ENCODE data around the gene CRYZL1.
"Not testable (repeated sequence)": the region's sequence is repeated elsewhere in the genome, so short reads cannot be mapped to it uniquely, and the experiment has no call there.

CRYZL1 gene

DNA sequence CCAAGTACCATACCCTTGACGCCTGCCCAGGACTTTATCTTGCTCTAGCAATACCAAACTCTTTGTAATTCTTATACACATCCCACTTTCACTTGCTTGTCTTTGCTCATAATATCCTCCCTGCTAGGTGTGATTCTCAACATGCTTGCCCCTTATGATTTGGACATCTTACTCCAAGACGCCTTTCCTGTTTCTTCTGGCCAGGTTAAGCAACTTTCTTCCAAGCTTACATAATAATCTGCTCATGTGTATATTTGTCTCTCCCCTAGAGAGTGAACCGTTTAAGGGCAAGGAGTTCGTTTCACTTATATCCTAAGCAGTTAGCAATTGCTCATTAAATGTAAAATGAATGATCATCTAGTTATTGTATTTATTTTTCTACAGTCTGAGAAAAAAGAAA, 21.8 kb downstream of the CRYZL1 start:
- DNase-seq = no peak

DNA sequence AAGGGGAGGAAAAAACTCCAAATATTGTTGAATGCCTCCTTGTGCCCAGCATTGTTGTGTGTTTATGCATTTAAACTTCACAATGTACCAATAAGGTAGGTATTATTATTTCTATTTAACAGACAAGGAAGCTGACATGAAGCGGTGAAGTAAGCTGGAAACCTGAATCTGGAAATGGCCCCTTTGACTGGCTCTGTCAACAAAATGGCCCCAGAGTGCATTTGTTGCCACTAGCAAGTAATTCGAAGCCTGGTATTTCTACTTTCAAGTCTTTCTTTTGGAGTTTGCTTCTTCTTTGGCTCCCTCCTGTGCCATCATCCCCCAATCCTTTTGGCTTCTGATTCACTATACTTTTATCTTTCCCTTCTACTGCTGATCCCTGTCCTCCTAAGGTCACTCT, 23.1 kb downstream of the CRYZL1 start:
- DNase-seq = no peak

DNA sequence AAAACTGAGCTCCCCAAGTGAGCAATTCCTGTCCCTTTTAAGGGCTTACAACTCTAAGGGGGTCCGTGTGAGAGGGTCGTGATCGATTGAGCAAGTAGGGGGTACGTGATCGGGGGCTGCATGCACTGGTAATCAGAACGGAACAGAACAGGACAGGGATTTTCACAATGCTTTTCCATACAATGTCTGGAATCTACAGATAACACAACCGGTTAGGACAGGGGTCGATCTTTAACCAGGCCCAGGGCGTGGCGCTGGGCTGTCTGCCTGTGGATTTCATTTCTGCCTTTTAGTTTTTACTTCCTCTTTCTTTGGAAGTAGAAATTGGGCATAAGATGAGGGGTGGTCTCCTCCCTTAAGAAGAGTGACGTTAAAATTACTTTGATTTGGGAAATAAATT, 24.0 kb downstream of the CRYZL1 start:
- not testable (repeated sequence) for DNase-seq

DNA sequence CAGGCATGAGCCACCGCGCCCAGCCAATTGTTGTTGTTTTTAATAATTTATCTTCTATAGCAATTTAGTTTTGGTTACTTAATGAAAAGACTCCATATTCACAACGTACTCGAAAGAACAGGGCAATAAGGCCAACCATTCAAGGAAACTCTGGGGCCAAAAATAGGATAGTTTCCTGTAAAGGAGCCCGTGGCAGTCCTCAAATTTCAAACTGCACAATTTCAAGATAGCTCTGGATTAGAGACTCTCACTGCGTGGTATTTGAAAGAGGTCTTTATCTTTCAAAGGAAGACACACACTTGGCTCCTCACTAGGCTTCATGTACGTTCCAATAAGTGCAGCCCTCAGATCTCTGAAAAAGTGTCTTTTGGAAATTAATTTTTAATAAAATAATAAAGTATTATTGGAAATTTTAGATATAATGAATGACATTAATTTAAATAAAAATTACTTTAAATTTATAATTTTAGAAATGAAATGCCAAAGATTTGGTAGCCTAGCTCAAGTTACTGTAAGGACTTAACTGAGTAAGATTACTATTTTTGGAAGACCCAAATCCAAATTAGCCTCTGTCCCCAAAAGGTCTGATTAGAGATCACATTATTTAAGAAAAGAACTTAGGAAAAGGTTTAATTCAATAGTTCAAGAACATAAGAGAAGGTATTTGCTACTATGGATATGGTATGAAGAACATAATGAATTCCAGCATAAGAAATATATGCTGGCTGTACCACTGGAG, 30.4 kb downstream of the CRYZL1 start:
- DNase-seq = no peak

DNA sequence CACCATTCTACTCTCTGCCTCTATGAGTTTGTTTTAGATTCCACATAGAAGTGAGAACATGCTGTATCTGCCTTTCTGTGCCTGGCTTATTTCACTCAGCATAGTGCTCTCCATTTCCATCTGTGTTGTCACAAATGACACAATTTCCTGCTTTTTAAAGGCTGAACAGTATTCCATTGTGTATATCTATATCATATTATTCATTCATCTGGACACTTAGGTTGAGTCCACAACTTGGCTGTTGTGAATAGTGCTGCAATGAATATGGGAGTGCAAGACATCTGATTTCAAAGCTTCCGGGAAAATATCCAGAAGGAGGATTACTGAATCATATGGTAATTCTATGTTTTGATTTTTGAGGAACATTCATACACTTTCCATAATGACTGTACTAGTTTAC, 33.0 kb downstream of the CRYZL1 start:
- DNase-seq = no peak

DNA sequence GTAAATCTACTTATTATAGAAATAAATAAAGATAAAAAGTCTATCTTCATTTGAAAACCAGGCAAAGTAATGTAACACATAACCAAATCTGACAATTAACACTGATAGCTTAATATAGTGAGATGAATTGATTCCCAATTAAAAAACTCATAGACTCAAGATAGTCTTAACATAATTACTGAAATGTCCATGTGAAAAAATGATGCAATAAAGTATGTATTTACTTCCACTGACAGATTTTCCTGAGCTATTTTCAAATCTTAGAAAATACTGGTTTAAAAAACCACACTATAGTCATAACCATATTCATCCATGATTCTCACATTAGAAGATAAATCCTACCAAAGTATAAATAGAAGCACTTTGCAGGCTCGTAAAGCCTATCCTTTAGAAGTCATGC, 43.5 kb downstream of the CRYZL1 start:
- DNase-seq = no peak

DNA sequence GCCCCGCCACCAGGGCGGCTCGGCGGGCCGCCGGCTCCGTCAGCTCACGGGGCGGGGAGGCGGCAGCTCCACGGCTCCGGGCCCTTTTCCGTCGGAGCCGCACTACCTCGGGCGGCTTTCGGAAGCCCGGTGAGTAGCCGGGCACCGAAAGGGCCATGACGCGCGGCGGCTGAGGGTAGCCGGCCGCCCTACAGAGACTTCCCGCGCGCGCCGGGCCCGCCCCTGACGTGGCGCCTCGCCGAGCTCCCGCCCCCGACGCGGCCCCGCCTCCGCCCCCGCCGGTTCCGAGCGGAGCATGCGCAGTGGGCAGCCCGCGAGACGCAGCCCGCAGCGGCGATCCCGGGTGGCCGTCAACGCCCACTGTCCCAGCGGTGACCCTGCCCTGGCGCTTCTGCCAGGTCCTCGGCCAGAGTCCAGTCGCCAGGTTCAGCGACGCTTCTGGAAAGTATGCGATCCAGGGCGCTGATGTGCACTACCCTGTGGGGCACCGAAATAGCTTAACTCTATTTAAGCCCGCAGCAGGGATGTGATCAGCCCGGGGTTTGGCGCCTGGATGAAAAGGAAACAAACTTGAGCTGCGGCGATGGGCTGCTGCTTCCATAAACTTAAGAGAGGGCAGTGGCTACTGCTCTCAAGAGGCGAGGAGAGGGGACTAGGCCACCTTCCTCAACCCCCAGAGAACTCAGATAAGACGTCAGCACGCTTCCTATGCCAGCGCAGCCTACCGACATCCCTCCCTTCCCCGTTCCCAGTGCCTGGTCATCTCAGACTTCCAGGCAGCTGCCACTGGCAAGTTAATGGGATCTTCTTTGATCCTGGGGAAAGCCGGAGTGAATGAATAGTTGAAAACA, 52.8 kb downstream of the CRYZL1 start, which contains the start of gene DONSON:
DONSON (minus strand) TSS at position 200 of the 851 bp plus-strand sequence; CDS start at position 157, 43 bp downstream.
- peak; percentile 69 for DNase-seq

DNA sequence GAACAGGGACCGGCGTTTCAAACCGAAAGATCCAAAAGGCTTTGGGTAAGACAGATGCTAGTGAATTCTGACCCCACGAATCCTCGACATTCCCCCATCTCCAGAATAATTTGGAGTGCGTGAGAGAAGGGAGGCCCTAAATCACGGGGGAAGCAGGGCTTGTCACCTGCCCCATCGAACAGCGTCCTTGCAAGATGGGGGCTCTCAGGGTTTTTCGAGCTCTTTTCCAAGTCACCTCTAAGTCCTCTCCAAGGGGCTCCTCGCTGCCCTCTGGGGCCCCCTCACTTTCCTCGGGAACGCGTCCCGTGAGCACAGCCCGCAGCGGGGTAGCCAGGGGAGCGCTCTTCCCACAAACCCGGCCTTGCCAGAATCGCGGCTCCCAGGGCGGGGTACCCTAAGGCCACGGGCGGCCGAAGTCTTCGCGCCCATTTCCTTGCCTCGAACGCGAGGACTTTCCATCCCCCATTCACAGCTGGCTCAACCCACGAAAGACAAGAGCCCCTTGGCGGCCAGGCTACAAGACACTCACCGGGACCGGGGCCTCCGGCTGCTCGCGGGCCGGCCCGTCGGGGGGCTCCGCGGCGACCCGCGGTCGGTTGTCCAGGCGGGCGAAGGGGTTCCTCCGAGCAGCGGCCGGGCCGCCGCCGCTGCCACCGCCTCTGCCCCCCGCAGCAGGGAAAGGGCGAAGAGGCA, 53.6 kb downstream of the CRYZL1 start:
- no peak for DNase-seq

DNA sequence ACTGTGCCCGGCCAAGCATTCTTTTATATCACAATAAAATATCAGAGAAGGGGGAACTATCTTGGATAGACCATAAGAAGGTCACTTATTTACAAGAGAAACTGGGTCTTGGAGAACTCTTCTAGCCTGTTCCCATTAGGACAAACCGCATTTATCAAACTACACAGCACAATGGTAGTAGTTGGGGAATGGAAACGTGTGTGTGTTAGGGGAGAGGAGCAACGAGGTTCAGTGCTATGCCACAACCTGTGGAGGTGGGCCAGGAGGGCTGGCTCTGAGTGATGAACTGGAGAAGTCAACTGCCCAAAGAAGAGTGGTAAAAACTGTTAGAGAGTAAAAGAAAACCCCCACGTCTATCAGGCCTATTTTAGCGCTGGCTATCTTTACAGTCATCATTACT, 54.6 kb downstream of the CRYZL1 start:
- DNase-seq = no peak

DNA sequence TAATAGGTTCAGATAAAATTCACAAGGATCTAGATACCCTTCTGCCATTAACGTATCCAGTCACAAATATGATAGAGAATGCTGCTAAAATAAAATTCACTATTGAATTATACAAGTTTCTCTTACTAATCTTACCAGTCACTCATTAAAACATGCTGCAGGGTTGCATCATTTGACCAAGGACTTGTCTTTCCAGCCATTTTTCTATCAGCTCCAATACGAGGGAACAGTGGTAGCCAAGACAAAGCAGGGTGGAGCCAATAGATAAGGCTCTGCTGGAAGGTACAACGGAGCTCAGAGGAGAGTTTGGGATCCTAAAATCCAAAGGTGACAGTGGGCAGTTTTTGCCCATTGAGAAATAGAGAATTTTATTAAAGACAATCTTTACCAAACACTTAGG, 57.1 kb downstream of the CRYZL1 start:
- DNase-seq = no peak

DNA sequence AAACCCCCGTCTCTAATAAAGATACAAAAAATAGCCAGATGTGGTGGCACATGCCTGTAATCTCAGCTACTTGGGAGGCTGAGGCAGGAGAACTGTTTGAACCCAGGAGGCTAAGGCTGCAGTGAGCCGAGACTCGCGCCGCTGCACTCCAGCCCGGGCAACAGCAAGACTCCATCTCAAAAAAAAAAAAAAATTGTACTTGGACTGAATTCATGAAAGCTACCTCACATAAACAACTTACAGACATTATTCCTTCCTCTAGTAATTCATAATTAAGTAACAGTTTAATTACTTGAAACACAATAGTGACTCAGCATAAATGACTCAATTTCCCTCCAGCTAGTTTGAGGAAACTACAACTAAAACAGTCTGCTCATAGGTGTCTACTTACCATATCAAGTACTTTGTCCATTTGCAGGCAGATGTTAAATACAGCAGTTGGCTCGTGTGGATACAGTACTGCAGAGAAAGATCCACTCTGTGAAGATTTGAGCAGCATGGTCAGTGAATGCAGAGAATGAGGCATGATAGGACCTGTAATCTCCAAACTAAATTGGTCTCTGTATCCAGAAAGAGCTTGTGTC, 62.5 kb downstream of the CRYZL1 start:
- no peak for DNase-seq

DNA sequence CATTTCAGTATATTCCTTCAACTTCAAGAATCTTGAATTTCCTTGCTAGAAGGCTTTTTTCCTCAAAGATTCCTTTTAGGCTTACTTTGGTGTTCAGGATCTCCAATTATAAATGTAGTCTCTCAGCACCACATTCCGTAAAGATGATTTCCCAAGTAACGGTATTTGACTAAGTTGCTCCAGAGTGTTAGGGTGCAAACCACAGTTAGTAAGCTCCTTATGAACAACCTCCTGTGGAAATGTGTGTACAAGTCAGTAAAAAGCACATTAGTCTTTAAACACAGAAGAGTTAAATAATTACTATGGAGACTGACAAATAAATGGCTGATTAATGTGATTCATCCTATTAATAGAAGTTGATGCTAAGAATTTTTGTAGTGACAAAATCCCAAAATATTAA, 63.3 kb downstream of the CRYZL1 start:
- no peak for DNase-seq

DNA sequence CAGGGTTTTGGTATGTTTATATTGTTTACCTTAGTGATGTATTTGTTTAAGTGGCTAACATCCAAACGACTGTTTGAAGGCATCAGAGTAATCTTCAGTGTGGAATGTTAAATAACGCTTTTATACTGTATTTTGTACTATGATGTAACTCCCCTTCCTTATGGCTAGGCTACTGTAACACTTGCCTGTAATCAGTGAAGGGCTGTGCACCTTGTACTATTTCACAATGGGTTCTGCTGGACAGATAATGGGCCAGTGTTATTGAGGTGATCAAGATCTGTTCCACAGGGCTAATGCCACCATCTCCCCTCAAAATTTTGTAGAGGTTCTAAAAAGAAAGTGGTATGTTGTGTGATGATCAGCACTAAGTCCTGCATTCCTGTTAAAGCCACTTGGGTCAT, 64.8 kb downstream of the CRYZL1 start:
- not testable (repeated sequence) for DNase-seq

DNA sequence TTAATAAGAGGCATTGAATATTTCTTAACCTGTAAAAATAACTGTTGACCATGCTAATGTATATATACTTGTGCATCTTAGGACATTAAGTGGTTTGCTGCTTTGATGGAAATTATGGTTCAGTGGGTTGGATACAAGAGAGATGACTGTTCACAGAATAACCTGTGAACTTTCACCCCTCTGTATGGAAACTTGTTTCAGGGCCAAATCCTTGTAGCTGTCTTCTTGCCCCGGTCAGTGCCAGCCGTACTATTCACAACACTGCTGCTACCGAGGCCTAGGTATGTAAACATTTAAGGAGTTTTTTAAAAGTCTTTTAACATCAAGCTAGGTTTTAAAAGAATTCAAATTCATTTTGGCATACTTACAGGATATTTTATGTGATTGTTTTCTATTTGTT, 69.2 kb downstream of the CRYZL1 start:
- no peak for DNase-seq

DNA sequence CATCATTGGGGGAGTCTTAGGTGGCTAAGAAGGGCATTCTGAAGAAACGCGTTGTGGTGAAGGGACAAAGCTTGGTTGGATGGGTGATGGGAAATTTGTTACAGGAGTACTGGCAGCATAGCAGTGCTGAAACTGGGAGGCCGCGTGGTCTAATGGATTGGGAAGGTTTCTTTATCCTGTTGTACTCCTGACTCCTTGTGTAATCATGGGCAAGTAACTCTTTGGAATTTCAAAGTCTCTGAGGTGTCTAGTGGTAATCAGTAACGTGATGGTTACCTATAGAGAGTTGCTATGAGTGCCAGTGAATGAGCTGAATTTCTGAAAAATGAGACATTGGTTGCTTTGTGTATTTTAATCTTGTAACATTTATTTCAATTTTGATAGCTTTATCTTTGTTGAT, 71.5 kb downstream of the CRYZL1 start:
- no peak for DNase-seq

DNA sequence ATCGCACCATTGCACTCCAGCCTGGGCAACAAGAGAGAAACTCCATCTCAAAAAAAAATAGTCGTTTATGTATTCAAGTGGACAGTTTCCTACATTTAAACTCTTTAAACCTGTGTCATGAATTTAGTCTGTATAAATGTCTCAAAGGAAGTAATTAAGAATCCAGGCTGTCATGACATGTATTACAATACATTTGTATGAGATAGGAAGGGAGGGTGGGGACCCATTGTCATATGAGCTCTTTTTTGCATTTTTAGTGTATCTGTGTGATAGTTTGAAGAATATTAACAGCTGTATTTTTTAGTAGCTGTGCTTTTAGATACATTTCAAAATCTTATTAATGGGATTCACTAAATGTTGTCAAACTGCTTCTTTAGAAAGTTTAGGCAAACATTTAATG, 73.1 kb downstream of the CRYZL1 start:
- DNase-seq = no peak

DNA sequence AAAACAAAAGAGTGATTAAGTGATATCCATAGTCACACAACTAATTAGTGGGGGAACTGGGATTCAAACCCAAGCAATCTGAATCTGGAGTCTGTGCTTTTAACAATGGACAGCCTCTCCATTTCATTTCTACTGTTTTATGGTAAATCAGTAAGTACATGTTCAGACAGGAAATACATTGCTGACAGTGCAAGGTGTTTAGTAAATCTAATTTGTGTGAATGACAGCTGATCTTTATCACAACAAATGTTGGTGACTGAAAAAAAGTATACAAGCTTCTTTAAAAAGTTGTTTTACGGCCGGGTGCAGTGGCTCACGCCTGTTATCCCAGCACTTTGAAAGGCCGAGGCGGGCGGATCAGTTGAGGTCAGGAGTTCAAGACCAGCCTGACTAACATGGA, 73.6 kb downstream of the CRYZL1 start:
- DNase-seq = no peak

DNA sequence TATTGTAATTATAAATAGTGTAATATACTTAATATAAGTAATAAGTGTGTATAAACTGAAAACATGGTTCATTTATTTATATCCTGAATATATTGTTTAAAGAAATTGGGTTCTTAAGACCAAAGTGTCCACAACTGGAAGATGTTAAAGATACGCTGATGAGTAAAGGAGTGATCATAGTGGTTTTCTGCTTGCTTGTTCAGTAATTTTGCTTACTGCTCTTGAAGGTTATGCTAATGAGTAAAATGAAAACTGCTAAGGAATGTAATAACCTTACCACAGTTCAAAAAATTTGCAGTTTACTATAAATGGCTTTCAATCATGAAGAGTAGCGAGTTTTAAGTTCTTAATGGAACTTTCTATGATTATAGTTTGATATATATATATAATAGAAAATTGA, 75.0 kb downstream of the CRYZL1 start:
- DNase-seq = no peak

DNA sequence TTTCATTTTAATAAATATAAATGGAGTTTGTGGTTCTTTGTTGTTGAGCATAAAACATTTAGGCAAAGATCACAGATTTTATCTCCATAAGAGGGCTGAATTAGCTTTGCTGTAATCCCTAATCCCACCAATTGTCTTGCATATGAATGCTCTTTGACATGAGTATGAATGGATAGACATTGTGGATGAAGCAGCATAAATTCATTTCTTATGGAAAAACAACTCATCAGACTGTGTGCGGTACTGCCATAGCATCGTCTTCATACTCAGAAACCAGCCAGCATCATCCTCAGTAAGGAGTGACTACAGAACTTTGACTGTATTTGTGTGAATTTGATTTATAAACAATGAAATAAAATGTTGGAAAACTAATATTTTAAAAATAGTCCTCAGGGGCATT, 79.2 kb downstream of the CRYZL1 start:
- no peak for DNase-seq

DNA sequence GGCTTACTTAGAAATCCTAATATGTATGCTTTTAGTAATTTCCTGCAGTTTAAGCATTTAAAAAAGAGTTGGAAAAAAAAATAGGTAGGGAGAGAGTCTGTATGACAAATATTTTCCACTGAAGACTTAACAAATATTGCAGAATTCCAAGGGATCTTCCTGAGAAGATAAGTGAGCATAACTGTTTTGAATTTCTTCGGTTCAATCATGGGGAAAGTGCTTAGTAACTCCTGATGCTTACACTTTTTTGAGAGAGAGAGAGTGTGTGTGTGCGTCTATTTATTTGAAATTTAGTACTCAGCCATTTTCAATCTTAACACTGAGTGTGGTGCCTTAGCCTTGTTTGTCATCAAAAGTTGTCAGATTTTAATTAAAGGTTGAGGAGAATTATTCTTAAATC, 80.2 kb downstream of the CRYZL1 start:
- no peak for DNase-seq

DNA sequence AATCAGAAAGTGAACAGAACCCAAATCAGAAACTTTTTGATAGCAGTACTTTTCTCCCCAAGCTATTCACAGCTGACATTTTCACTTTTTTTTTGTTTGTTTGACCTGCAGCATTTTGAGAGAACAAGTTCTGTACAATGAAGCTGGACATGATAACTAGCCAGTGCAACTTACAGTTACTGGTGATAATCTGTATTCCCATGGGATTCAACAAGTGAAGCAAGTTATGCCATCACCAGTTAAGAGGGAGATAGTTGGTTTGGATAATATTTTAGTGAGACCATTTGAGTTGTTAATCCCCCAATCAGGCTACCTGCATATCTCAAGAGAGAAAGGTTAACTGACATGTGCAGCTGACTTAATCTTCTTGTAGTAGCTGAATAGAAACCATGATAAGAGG, 80.6 kb downstream of the CRYZL1 start:
- no peak for DNase-seq

DNA sequence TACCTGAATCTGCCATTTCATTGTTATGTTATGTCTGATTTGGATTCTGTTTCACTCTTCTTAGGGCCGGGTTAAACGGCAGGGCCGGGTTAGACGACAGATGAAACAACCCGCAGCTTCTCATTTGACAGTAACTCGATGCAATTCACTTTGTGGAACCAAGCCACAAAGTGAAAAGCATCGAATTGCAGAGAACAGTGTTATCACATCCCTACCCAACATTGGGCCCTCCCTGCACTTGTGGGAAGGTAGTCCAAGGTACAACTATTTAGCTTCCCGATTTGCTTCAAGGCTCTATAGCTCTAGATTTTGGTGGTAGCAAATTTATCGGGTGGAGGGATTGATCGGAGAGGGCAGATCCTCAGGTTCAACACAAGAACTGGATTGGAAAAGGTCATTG, 81.7 kb downstream of the CRYZL1 start:
- DNase-seq = no peak

DNA sequence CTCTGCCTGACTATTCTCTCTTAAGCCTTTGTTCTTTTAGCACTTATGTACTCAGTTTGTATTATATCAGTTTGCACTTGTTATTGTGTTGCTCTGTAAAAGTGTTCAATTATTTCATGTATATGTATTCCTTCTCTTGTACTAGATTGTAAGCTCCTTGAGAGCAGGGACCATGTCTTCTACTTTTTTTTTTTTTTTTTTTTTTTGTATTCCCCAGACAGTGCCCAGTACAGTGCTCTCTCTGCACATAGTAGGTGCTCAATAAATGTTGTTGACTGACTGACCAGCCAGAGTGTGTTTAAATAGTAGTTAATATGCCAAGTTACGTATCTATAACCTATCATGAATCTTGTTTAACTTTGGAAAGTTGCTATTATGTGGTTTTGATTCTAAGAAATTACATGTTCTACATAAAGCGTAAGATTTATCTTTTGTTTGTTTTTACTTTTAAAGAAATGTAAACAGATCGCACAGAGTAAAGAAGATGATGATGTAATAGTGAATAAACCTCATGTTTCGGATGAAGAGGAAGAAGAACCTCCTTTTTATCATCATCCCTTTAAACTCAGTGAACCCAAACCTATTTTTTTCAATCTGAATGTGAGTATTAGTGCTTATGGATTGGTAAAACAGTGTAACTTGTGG, 82.6 kb downstream of the CRYZL1 start:
- DNase-seq = no peak

All from NCI-H526 treated with DMSO at 0.1 percent for 48 hours (cell line).